Amniotic epithelial cell (primary cell): ENCODE results near the gene ADPRHL1.

Experiments used
- DNase-seq: peaks from one replicate; pipeline ENCODE4 v3.0.0-alpha.2; 2010; ENCODE audit warnings: low read depth

Gene ADPRHL1

GRCh38 chr13:113452942-113453901, at the start of gene ADPRHL1:
Gene ADPRHL1 (minus strand): TSS chr13:113453488. CDS start chr13:113453437, 51 bp downstream.
- DNase-seq: no peak

DNA sequence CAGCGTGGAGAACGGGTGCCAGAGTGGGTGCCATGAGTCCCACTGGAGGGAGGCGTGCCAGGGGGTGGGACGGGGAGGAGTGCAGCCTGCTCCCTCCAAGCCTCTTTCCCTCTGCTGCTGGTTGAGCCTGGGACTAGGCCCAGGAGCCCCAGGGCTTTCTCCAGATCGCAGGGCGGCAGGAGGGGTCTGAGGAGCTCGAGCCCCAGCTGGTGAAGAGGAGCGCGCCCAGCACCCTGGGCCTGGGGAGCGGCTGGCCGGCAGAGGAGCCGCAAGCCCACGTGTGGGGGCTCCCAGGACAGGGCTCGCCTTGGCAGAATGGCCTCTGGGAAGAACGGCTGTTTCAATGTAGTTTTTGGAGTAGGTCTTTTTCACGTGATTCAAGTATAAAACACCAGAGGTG, 49.4 kb upstream of the ADPRHL1 start:
- no peak for DNase-seq

DNA sequence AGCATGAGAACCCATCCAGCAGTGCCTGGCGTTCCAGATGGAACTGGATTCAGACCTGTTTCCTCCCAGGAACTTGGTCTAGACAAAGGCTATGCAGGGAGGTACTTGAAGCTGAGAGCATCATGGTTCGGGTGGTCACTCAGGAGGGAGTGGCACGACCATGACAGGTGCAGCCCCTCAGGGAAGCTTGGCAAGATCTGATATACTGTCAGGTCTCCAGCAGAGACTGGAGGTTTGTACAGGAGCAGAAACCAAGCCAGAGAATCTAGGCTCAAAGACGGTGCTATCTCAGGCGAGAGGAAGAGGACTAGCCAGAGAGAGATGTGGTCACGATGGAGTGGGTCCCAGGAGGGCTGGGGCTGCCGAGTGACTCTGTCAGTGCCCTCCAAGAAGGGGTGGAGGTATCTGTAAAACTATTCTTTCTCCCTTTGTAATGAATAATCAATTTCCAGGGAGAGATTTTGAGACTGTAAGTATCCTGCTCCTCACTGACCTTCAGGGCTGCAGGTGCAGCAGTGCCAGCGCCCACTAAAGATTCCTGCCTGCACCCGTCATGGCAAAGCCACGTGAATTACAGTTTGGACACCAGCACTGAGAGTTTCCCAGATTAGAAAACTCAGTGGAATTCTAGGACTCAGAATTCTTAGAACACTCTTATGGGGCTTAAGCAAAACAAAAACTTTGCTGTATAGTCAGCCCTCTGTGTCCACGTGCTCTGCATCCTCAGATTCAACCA, 47.4 kb upstream of the ADPRHL1 start:
- no peak for DNase-seq

DNA sequence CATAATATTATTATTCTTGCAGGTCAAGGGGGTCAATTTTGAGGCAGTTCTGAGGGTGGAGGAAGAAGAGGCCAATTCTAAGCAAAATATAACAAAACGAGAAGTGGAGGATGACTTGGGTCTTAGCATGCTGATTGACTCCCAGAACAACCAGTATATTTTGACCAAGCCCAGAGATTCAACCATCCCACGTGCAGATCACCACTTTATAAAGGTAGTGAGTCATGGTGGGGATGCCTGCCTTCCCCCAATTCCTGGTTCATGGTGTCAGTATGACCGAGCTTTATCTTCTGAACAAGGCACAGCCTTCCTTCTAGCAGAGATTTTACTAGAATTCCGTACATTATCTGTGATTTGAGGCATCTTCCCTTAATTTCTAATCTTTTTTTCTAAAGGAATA, 46.6 kb upstream of the ADPRHL1 start:
- DNase-seq: peak; percentile 75

DNA sequence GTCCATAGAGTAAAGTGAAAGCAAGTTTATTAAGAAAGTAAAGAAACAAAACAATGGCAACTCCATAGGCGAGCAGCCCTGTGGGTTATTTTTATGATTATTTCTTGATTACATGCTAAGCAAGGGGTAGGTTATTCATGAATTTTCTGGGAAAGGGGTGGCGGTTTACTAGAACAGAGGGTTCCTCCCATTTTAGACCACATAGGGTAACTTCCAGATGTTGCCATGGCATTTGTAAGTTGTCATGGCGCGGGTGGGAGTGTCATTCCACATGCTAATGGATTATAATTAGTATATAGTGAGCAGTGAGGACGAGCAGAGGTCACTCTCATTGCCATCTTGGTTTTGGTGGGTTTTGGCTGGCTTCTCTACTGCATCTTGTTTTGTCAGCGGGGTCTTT, 45.6 kb upstream of the ADPRHL1 start:
- DNase-seq: no peak

DNA sequence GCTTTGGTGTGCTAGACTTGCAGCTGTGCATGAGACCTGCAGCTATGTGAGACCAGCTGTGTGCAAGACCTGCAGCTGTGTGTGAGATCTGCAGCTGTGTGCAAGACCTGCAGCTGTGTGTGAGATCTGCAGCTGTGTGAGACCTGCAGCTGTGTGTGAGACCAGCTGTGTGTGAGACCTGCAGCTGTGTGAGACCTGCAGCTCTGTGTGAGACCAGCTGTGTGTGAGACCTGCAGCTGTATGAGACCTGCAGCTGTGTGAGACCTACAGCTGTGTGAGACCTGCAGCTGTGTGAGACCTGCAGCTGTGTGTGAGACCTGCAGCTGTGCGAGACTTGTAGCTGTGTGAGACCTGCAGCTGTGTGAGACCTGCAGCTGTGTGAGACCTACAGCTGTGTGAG, 43.9 kb upstream of the ADPRHL1 start:
- no peak for DNase-seq

DNA sequence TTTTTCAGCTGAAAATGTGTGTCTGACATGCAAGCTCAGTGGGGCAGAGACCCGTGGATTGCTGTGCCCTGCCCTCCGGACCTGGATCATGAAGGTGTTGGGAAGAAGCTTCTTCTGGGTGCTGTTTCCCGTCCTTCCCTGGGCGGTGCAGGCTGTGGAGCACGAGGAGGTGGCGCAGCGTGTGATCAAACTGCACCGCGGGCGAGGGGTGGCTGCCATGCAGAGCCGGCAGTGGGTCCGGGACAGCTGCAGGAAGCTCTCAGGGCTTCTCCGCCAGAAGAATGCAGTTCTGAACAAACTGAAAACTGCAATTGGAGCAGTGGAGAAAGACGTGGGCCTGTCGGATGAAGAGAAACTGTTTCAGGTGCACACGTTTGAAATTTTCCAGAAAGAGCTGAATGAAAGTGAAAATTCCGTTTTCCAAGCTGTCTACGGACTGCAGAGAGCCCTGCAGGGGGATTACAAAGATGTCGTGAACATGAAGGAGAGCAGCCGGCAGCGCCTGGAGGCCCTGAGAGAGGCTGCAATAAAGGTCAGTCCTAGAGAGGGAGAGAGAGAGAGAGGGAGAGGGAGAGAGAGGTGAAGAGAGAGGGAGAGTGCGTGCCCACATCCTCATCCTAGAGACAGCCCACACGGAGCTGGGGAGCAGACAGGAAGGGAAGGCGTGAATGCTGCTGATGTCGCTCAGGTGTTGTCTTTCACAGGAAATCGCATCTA, 42.4 kb upstream of the ADPRHL1 start:
- DNase-seq: peak; percentile 59

- DNase-seq: peak; percentile 98
Measured at GRCh38 chr13:113493315-113493951, 40.1 kb upstream of the ADPRHL1 start.

DNA sequence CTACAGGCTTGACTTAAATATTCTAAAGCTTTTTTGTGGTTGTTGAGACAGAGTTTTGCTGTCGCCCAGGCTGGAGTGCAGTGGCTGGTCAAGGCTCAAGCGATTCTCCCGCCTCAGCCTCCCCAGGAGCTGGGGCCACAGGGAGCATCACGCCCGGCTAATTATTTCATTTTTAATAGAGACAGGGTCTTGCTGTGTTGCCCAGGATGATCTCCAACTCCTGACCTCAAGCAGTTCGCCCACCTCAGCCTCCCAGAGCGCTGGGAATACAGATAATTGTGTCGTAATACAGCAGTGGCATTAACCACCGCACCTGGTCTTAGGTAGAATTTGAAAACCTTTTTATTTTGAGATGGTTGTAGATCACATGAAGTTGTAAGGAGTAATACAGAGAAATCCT, 38.7 kb upstream of the ADPRHL1 start:
- DNase-seq: no peak

- DNase-seq: no peak
Measured at GRCh38 chr13:113491418-113491883, 38.2 kb upstream of the ADPRHL1 start.

GRCh38 chr13:113490496-113491417, 37.5 kb upstream of the ADPRHL1 start, which contains the start of gene DCUN1D2:
Gene DCUN1D2 (minus strand): TSS chr13:113490711. CDS start chr13:113490669, 42 bp downstream.
- peak; percentile 96 for DNase-seq

GRCh38 chr13:113489549-113490495, 36.5 kb upstream of the ADPRHL1 start:
- DNase-seq: peak; percentile 54

DNA sequence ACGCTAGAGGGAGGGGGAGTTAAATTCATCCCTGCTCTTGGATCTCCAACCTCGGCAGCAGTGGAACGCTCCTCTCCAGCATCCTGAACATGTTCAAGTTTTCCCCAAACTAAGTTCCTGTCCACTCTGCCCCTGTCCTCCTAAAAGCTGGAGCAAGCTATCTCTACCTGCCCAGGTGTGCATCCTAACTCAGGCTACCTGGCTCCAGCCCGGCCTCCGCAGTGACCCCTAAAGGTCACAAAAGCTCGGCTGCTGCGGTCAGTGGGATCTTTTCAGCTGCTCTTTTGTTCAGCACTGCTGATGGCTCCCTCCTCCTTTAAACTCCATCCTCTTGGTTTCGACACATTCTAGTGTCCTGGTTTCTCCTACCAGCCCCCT, 35.9 kb upstream of the ADPRHL1 start:
- peak; percentile 40 for DNase-seq

- DNase-seq: no peak
Measured at GRCh38 chr13:113488283-113488682, 35.0 kb upstream of the ADPRHL1 start.

- no peak for DNase-seq
Measured at GRCh38 chr13:113486698-113487097, 33.4 kb upstream of the ADPRHL1 start.

- DNase-seq: peak; percentile 38
Measured at GRCh38 chr13:113485545-113485944, 32.3 kb upstream of the ADPRHL1 start.

DNA sequence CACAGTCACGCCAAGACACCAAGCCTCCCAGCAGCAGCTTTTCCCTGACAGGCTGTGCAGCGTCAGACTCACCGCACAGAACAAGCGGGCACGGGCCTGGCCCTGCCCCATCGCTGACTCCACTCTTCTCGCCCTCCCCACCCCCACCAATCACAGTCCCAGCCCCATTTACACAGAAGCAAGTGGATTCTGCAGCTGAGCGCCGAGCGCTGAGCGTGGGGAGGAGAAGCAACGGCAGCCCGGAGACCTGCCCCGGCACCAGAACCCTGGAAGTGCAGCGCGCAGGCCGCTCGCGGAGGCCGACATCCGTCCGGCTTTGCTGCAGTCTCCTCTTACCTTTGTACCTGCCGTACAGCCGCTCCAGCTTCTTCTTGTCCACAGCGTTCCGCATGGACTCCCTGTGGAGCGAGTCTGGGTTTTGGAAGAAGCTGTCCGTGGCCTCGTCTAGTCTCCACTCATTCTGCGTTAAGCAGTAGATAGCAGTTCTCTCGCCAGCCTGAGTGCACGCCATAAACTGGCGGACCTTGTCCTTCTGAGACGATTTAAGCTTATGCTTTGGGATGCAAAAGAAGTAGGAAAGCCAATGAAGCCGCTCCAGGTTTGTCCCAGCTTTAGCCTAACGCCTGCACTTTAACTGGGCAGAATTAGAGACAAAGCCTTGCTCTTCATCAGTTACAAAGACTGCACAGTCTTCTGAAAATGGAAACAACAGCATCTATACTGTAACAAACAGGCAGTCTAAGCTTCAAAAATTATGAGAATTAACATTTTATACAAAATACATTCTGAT, 30.4 kb upstream of the ADPRHL1 start:
- DNase-seq: peak; percentile 53

GRCh38 chr13:113483081-113483480, 29.8 kb upstream of the ADPRHL1 start:
- DNase-seq: no peak

DNA sequence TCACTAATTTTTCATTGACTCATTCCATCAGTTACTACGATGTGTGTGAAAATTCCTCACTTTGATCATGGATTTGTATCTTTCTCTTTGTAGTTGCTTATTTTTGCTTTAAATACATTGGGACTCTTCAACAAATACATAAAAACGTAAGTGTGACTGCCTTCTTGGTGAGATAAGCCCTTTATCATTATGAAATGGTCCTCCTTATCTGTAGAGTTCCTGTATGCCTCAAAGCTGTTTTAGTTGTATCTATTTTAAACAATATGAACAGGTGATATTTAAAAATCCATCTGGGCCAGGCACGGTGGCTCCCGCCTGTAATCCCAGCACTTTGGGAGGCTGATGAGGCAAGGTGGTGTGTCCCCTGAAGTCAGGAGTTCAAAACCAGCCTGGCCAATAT, 25.9 kb upstream of the ADPRHL1 start:
- DNase-seq: no peak
